Uterus (tissue), 2 donors: ENCODE measurements around the gene EIPR1.

ENCODE experiments used
- CTCF ChIP-seq, 4 experiments: fragments of 200-600 bp in 2 of 4; fragments of 450-650 bp in 2 of 4; sonication (generic) in 2 of 4; IDR thresholded peaks; one replicate each; pipeline ENCODE4 v1.5.1; 2016 to 2019; ENCODE audit warnings: antibody characterized with exemption in 4 of 4, mild to moderate bottlenecking in 2 of 4, moderate library complexity in 1 of 4
- POLR2A ChIP-seq, 2 donors: fragments of 450-650 bp; IDR thresholded peaks; one replicate each; pipeline ENCODE4 v1.6.1; 2016; ENCODE audit warnings: antibody characterized with exemption in 2 of 2, mild to moderate bottlenecking in 1 of 2, moderate library complexity in 1 of 2

- TF ChIP-seq CTCF (IDR thresholded peaks at IDR 0.05) = no peak
- no peak for TF ChIP-seq POLR2A (IDR thresholded peaks at IDR 0.05)
Observed at GRCh38 chr2:3302751-3303582, 74.7 kb downstream of the EIPR1 start.
